Astrocyte of the cerebellum (primary cell): ENCODE results near the gene DOCK2.
"Not testable (repeated sequence)": the region's sequence is repeated elsewhere in the genome, so short reads cannot be mapped to it uniquely, and the experiment has no call there.

Source experiments
- DNase-seq: peaks from one replicate; pipeline ENCODE4 v3.0.0-alpha.2; 2011; ENCODE audit warnings: low read depth
- H3K4me3 ChIP-seq: 2 replicates; pipeline ENCODE4 v1.5.1; 2011; ENCODE audit warnings: mild to moderate bottlenecking, low read depth, low read length, moderate library complexity
- CTCF ChIP-seq: IDR thresholded peaks from 2 replicates; pipeline ENCODE4 v1.5.1; 2012; ENCODE audit warnings: low read length, low read depth, moderate library complexity, mild to moderate bottlenecking; ENCODE audit errors: missing control alignments
- in situ Hi-C: cut with HindIII; loops from 2 replicates; pipeline ENCODE4 v1.10.0; 2017; ENCODE audit warnings: low sequenced_read_pairs

Gene DOCK2

GRCh38 chr5:169602535-169602934 is 34.5 kb upstream of the DOCK2 start:
- no peak for TF ChIP-seq CTCF
- no peak overlapping the region for H3K4me3 ChIP-seq
- in situ Hi-C loops: no loop called here
- DNase-seq: no peak

- TF ChIP-seq CTCF: no peak
- in situ Hi-C loops: no loop called here
- H3K4me3 ChIP-seq: no peak overlapping the region
- DNase-seq: no peak
Observed at GRCh38 chr5:169606279-169606678, 30.8 kb upstream of the DOCK2 start.

- no peak overlapping the region for H3K4me3 ChIP-seq
- in situ Hi-C loops: no loop called here
- no peak for DNase-seq
- no peak for TF ChIP-seq CTCF
Observed at GRCh38 chr5:169607882-169608281, 29.2 kb upstream of the DOCK2 start.

GRCh38 chr5:169609716-169610115 is 27.4 kb upstream of the DOCK2 start:
- no peak for DNase-seq
- H3K4me3 ChIP-seq: no peak overlapping the region
- in situ Hi-C loops: no loop called here

GRCh38 chr5:169610606-169611005 is 26.5 kb upstream of the DOCK2 start:
- no peak for DNase-seq
- TF ChIP-seq CTCF: no peak
- no peak overlapping the region for H3K4me3 ChIP-seq
- in situ Hi-C loops: no loop called here

More at GRCh38 chr5:169609716-169610115, 27.4 kb upstream of the DOCK2 start:
- TF ChIP-seq CTCF: no peak

GRCh38 chr5:169615561-169615960 is 21.5 kb upstream of the DOCK2 start:
- in situ Hi-C loops: no loop called here
- DNase-seq: no peak
- H3K4me3 ChIP-seq: no peak overlapping the region
- TF ChIP-seq CTCF: no peak

GRCh38 chr5:169624307-169624706 is 12.8 kb upstream of the DOCK2 start:
- H3K4me3 ChIP-seq, DNase-seq, in situ Hi-C loops: not testable (repeated sequence)
